GM13976 (cell line): ENCODE results near the gene LCMT1.

Experiments used
- DNase-seq: peaks from one replicate; pipeline ENCODE4 v3.0.0; 2012; ENCODE audit warnings: low spot score
- CTCF ChIP-seq: IDR thresholded peaks from 2 replicates; pipeline ENCODE4 v1.5.1; 2012; ENCODE audit warnings: borderline replicate concordance, mild to moderate bottlenecking; ENCODE audit not compliant: insufficient read depth; ENCODE audit errors: extremely low read depth, missing control alignments, control extremely low read depth
- in situ Hi-C: fragments of 300-500 bp; cut with MboI; formaldehyde crosslinking; loops from one replicate; pipeline ENCODE4 v1.12.0; 2022; ENCODE audit warnings: low sequenced_read_pairs, mixed read lengths, inconsistent platforms; ENCODE audit not compliant: unreplicated experiment

Gene LCMT1

GRCh38 chr16:25222959-25223358 is 111.4 kb downstream of the LCMT1 start:
- in situ Hi-C loops = loop anchor here (10.0 kb wide), 2 partner anchors 98 to 158 kb away; no protein-coding TSS in a partner anchor
- no peak for DNase-seq
- no peak for TF ChIP-seq CTCF

GRCh38 chr16:25223964-25224363 is 112.4 kb downstream of the LCMT1 start:
- no peak for DNase-seq
- in situ Hi-C loops = loop anchor here (10.0 kb wide), 2 partner anchors 99 to 159 kb away; no protein-coding TSS in a partner anchor
- no peak for TF ChIP-seq CTCF

- no peak for DNase-seq
- in situ Hi-C loops = loop anchor here (10.0 kb wide), 2 partner anchors 100 to 160 kb away; no protein-coding TSS in a partner anchor
- TF ChIP-seq CTCF = no peak
These were observed 113.3 kb downstream of the LCMT1 start for GRCh38 chr16:25224731-25225319.
